HepG2 (cell line): ENCODE measurements around the gene MAP1B.

Experiments
- BCL6 ChIP-seq: IDR thresholded peaks from 2 replicates; pipeline ENCODE4 v1.6.1; 2016; ENCODE audit warnings: missing genetic modification reagents, missing compliant biosample characterization
- CEBPG ChIP-seq: IDR thresholded peaks from 2 replicates; pipeline ENCODE4 v1.6.1; 2016
- EP300 ChIP-seq, 3 experiments: sonication (generic) in 1 of 3; formaldehyde crosslinking in 1 of 3; IDR thresholded peaks; 2 replicates each; pipeline versions ENCODE4 v1.5.1 to v1.6.1; 2011 to 2020; ENCODE audit warnings: low read depth in 2 of 3, low read length in 2 of 3, borderline replicate concordance in 1 of 3, improper control_type of control experiment in 1 of 3, mild to moderate bottlenecking in 1 of 3, missing genetic modification reagents in 1 of 3, moderate library complexity in 1 of 3
- KAT2B ChIP-seq: fragments of 150-350 bp; IDR thresholded peaks from 2 replicates; pipeline ENCODE4 v1.6.1; 2014; ENCODE audit warnings: low read depth, low read length, borderline replicate concordance
- MTF1 ChIP-seq: sonication (generic); formaldehyde crosslinking; IDR thresholded peaks from 2 replicates; pipeline ENCODE4 v1.5.0; 2020; ENCODE audit warnings: missing genetic modification reagents
- POLR2AphosphoS5 ChIP-seq: IDR thresholded peaks from 2 replicates; pipeline ENCODE4 v1.6.1; 2012; ENCODE audit warnings: low read depth, low read length
- SP2 ChIP-seq: sonication (generic); formaldehyde crosslinking; IDR thresholded peaks from 2 replicates; pipeline ENCODE4 v1.5.1; 2020; ENCODE audit warnings: mild to moderate bottlenecking, missing genetic modification reagents
- TCF12 ChIP-seq, 2 experiments: fragments of 450-650 bp in 1 of 2; sonication (generic) in 1 of 2; formaldehyde crosslinking in 1 of 2; IDR thresholded peaks; 2 replicates each; pipeline versions ENCODE4 v1.6.1 to v1.8.0; 2017 to 2022; ENCODE audit warnings: antibody characterized with exemption in 1 of 2, mild to moderate bottlenecking in 1 of 2, missing genetic modification reagents in 1 of 2, moderate library complexity in 1 of 2
- ZNF773 ChIP-seq: sonication (generic); formaldehyde crosslinking; IDR thresholded peaks from 2 replicates; pipeline ENCODE4 v1.4.0; 2020; ENCODE audit warnings: missing genetic modification reagents, borderline replicate concordance
- TF ChIP-seq, protein P1 (sequence below): sonication (generic); formaldehyde crosslinking; IDR thresholded peaks from 2 replicates; pipeline ENCODE4 v1.5.1; 2020; ENCODE audit warnings: mild to moderate bottlenecking, missing genetic modification reagents, borderline replicate concordance

DNA sequence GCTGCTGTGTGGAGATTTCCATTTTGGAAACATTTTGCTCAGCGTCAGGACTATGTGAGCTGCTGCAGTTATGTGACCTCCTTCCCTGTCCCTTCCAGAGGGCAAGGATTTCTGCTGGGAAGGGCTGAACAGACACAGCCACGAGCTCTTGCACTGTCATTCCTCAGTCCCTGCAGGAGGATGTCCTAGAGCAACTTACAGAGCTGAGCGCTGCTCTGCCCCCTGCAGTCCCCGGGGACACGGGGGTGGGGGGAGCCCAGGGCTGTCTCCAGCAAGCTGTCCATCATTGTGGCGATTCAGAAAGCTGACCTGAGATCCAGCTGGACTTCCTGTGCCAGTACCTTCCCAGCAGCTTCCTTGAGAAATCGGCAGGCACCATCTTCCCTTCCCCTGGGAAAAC is 28.0 kb upstream of the MAP1B start:
- TF ChIP-seq TCF12 (IDR thresholded peaks at IDR 0.05) (no peak), TCF12 (CRISPR knock-in tag; IDR thresholded peaks at IDR 0.05) (no peak), EP300 (IDR thresholded peaks at IDR 0.05; ENCODE audit: low read depth in 2 of 2, low read length in 2 of 2) (no peak), EP300 (CRISPR knock-in tag; IDR thresholded peaks at IDR 0.05; ENCODE audit: borderline replicate concordance) (no peak), MTF1 (CRISPR knock-in tag) (no peak), BCL6 (CRISPR knock-in tag) (no peak), KAT2B (no peak), SP2 (CRISPR knock-in tag) (no peak), POLR2AphosphoS5 (no peak), ZNF773 (CRISPR knock-in tag) (no peak), CEBPG (CRISPR knock-in tag) (no peak)
- TF ChIP-seq, protein P1, sequence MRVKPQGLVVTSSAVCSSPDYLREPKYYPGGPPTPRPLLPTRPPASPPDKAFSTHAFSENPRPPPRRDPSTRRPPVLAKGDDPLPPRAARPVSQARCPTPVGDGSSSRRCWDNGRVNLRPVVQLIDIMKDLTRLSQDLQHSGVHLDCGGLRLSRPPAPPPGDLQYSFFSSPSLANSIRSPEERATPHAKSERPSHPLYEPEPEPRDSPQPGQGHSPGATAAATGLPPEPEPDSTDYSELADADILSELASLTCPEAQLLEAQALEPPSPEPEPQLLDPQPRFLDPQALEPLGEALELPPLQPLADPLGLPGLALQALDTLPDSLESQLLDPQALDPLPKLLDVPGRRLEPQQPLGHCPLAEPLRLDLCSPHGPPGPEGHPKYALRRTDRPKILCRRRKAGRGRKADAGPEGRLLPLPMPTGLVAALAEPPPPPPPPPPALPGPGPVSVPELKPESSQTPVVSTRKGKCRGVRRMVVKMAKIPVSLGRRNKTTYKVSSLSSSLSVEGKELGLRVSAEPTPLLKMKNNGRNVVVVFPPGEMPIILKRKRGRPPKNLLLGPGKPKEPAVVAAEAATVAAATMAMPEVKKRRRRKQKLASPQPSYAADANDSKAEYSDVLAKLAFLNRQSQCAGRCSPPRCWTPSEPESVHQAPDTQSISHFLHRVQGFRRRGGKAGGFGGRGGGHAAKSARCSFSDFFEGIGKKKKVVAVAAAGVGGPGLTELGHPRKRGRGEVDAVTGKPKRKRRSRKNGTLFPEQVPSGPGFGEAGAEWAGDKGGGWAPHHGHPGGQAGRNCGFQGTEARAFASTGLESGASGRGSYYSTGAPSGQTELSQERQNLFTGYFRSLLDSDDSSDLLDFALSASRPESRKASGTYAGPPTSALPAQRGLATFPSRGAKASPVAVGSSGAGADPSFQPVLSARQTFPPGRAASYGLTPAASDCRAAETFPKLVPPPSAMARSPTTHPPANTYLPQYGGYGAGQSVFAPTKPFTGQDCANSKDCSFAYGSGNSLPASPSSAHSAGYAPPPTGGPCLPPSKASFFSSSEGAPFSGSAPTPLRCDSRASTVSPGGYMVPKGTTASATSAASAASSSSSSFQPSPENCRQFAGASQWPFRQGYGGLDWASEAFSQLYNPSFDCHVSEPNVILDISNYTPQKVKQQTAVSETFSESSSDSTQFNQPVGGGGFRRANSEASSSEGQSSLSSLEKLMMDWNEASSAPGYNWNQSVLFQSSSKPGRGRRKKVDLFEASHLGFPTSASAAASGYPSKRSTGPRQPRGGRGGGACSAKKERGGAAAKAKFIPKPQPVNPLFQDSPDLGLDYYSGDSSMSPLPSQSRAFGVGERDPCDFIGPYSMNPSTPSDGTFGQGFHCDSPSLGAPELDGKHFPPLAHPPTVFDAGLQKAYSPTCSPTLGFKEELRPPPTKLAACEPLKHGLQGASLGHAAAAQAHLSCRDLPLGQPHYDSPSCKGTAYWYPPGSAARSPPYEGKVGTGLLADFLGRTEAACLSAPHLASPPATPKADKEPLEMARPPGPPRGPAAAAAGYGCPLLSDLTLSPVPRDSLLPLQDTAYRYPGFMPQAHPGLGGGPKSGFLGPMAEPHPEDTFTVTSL (CRISPR knock-in tag), result no peak
